ENCODE data around the gene REC114. TPM values are rescaled to one million over a fixed set of nuclear protein-coding genes. Genes with fewer than 3 reads are reported as not detected.

Gene REC114
- total and polyA plus RNA-seq, 2 donors (not counting 1 experiment from before 2014, with no cell fraction given), result not detected

DNA sequence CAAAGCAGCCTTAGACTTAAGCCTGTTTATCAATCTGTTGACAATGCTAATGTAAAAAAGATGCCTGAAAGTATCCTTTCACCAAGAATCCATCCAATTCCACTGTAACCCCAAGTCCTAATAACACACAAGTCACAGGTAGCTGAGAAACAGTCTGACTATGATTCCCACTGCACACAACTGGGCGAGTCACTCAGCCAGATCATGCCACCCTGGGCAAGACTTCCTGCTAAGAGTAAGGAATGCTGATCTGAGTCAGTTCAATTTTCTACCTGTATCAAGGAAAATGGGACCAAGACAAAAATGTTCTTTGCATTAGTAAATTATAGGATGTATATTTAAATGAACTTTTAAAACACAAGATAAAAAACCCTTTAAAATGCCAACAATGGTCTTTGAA, 157.0 kb downstream of the REC114 start:
- intact Hi-C loops (cut with micrococcal nuclease), result no loop called here
- ChIA-PET CTCF (no interaction called here), POLR2A (no interaction called here)
- H2AFZ ChIP-seq (ENCODE audit: insufficient read depth, low read depth, low read length, poor library complexity, severe bottlenecking), result no peak overlapping the region
- TF ChIP-seq, protein P1, sequence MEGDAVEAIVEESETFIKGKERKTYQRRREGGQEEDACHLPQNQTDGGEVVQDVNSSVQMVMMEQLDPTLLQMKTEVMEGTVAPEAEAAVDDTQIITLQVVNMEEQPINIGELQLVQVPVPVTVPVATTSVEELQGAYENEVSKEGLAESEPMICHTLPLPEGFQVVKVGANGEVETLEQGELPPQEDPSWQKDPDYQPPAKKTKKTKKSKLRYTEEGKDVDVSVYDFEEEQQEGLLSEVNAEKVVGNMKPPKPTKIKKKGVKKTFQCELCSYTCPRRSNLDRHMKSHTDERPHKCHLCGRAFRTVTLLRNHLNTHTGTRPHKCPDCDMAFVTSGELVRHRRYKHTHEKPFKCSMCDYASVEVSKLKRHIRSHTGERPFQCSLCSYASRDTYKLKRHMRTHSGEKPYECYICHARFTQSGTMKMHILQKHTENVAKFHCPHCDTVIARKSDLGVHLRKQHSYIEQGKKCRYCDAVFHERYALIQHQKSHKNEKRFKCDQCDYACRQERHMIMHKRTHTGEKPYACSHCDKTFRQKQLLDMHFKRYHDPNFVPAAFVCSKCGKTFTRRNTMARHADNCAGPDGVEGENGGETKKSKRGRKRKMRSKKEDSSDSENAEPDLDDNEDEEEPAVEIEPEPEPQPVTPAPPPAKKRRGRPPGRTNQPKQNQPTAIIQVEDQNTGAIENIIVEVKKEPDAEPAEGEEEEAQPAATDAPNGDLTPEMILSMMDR (IDR thresholded peaks at IDR 0.05), result no peak
- TF ChIP-seq EZH2 (IDR thresholded peaks at IDR 0.05; ENCODE audit: borderline replicate concordance, insufficient read depth, low read depth, low read length, poor library complexity, severe bottlenecking), result no peak
- Mint-ChIP-seq H3K4me3 (no peak overlapping the region), H3K9me3 (ENCODE audit: insufficient read depth) (no peaks in the 10 kb centered on the region), H3K27ac (no peak overlapping the region), H3K27me3 (no peaks in the 10 kb centered on the region), H3K4me1 (peaks cover 42% of the 10 kb centered on the region)
- H3K36me3 ChIP-seq (replicated peaks in 1 of 2; ENCODE audit: control extremely low read depth in 1 of 2, control insufficient read depth in 1 of 2, extremely low read depth in 1 of 2, insufficient read depth in 2 of 2, low read length in 1 of 2), result peaks cover 0 to 4% of the 10 kb centered on the region in 2 experiments
- ATAC-seq (ENCODE audit: low read depth) (no peak), DNase-seq (no peak)
- no peak overlapping the region for H3K4me3 ChIP-seq (ENCODE audit: control extremely low read depth in 1 of 5, extremely low read depth in 1 of 5, insufficient read depth in 1 of 5, low read depth in 2 of 5, low read length in 4 of 5)
- H3K9me3 ChIP-seq (ENCODE audit: control extremely low read depth in 1 of 3, control insufficient read depth in 2 of 3, insufficient read depth in 1 of 3, low read length in 2 of 3), result no peaks in the 10 kb centered on the region
- H3K79me2 ChIP-seq (ENCODE audit: control insufficient read depth, insufficient read depth, low read length), result peaks cover 82% of the 10 kb centered on the region
- peaks cover 3 to 8% of the 10 kb centered on the region in 2 donors for H3K4me1 ChIP-seq (ENCODE audit: control insufficient read depth in 2 of 2, insufficient read depth in 2 of 2, low read length in 2 of 2)
- H3K27ac ChIP-seq (ENCODE audit: low read length in 2 of 2), result no peak overlapping the region
- H4K20me1 ChIP-seq (ENCODE audit: control insufficient read depth, insufficient read depth, low read length, poor library complexity, severe bottlenecking), result peaks cover 64% of the 10 kb centered on the region
- no peaks in the 10 kb centered on the region for H3K27me3 ChIP-seq (replicated peaks in 1 of 4; ENCODE audit: control extremely low read depth in 1 of 4, control insufficient read depth in 3 of 4, insufficient read depth in 4 of 4, low read length in 3 of 4)
- no CpG with 5 or more reads among the region's 1 CpG for WGBS (ENCODE audit: insufficient coverage)
- H3K9ac ChIP-seq (ENCODE audit: low read length), result no peak overlapping the region
- no peak overlapping the region for H3K4me2 ChIP-seq (replicated peaks; ENCODE audit: low read depth, low read length, poor library complexity, severe bottlenecking)

DNA sequence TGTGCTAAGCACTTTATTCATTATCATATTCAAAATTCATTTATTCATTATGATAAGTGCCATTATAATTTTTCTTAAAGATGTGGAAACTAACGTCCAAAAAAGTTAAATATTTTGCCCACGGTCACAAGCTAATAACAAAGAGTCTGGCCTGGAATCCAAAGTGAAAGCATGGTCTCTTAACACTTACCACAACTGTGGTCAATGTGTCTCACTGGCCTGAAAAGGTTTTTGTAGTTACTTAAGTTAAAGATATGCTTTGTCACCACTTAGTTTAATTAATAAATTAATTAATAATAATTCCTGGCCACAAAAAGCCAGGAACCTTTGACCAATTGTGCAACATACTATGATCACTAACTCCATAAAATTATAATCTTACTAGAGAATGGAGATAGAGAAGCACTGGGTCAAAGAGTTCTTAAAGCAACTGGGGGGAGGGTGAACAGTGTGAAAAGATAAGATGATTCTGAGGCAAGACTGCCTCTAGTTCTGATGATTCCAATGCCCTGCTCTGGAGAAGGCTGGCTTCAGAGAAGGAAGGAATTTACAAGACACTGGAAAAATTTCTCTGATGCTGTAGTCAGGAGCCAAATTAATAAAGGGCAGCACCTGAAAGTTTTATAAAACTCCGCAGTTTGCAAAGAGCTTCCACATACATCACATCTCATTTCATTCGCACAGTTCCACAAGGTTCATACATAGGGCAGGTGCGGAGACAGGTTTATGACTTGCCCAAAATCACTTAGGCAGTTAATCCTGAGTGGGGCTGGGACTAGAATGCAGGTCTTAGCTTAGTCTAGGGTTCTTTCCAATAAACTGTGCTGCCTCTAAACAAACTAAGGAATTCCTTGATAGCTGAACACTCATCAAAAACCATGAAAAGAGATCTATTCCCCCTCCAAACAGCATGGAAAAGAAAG, 157.7 kb downstream of the REC114 start:
- intact Hi-C loops (cut with micrococcal nuclease), result no loop called here
- no peak for ATAC-seq (ENCODE audit: low read depth)
- peaks cover 84% of the 10 kb centered on the region for H3K79me2 ChIP-seq (ENCODE audit: control insufficient read depth, insufficient read depth, low read length)
- H3K9me3 Mint-ChIP-seq (ENCODE audit: insufficient read depth), result no peaks in the 10 kb centered on the region
- H4K20me1 ChIP-seq (ENCODE audit: control insufficient read depth, insufficient read depth, low read length, poor library complexity, severe bottlenecking), result peaks cover 70% of the 10 kb centered on the region
- 90% methylated on average over 2 of the region's 5 CpGs for WGBS (ENCODE audit: insufficient coverage)
- H3K27me3 Mint-ChIP-seq, result no peaks in the 10 kb centered on the region
- peaks cover 38% of the 10 kb centered on the region for H3K4me1 Mint-ChIP-seq
- no peak overlapping the region for H3K4me2 ChIP-seq (replicated peaks; ENCODE audit: low read depth, low read length, poor library complexity, severe bottlenecking)
- no peak for DNase-seq
- POLR2A ChIA-PET, result no interaction called here
- H2AFZ ChIP-seq (ENCODE audit: insufficient read depth, low read depth, low read length, poor library complexity, severe bottlenecking), result no peak overlapping the region
- CTCF ChIA-PET, result no interaction called here
- no peak overlapping the region for H3K4me3 ChIP-seq (ENCODE audit: control extremely low read depth in 1 of 5, extremely low read depth in 1 of 5, insufficient read depth in 1 of 5, low read depth in 2 of 5, low read length in 4 of 5)
- no peak overlapping the region for H3K27ac ChIP-seq (ENCODE audit: low read length in 2 of 2)
- no peak overlapping the region for H3K9ac ChIP-seq (ENCODE audit: low read length)
- TF ChIP-seq, protein P1 (IDR thresholded peaks at IDR 0.05), result no peak
- TF ChIP-seq EZH2 (IDR thresholded peaks at IDR 0.05; ENCODE audit: borderline replicate concordance, insufficient read depth, low read depth, low read length, poor library complexity, severe bottlenecking), result no peak
- H3K36me3 ChIP-seq (replicated peaks in 1 of 2; ENCODE audit: control extremely low read depth in 1 of 2, control insufficient read depth in 1 of 2, extremely low read depth in 1 of 2, insufficient read depth in 2 of 2, low read length in 1 of 2), result peaks cover 0 to 4% of the 10 kb centered on the region in 2 experiments
- no peaks in the 10 kb centered on the region for H3K9me3 ChIP-seq (ENCODE audit: control extremely low read depth in 1 of 3, control insufficient read depth in 2 of 3, insufficient read depth in 1 of 3, low read length in 2 of 3)
- H3K4me3 Mint-ChIP-seq, result no peak overlapping the region
- no peak overlapping the region for H3K27ac Mint-ChIP-seq
- peaks cover 3 to 8% of the 10 kb centered on the region in 2 donors for H3K4me1 ChIP-seq (ENCODE audit: control insufficient read depth in 2 of 2, insufficient read depth in 2 of 2, low read length in 2 of 2)
- no peaks in the 10 kb centered on the region for H3K27me3 ChIP-seq (replicated peaks in 1 of 4; ENCODE audit: control extremely low read depth in 1 of 4, control insufficient read depth in 3 of 4, insufficient read depth in 4 of 4, low read length in 3 of 4)
